Left renal cortex interstitium (tissue), 4 donors: ENCODE data around the gene PIWIL4. TPM values are rescaled to one million over a fixed set of nuclear protein-coding genes. Genes with fewer than 3 reads are reported as not detected.
"Not testable (repeated sequence)": the region's sequence is repeated elsewhere in the genome, so short reads cannot be mapped to it uniquely, and the experiment has no call there.

Experiments
- DNase-seq, 4 donors: peaks; one replicate each; pipeline ENCODE4 v3.0.0-alpha.2; 2013; ENCODE audit warnings: low read depth in 4 of 4, low spot score in 2 of 4, missing footprints in 1 of 4
- polyA plus RNA-seq, 4 donors: library from polyadenylated mRNA; unstranded; fragments of 120-200 nt; gene quantifications; one replicate each; pipeline ENCODE4 v1.2.1, GENCODE V29; 2013; ENCODE audit not compliant: insufficient read length in 4 of 4

The PIWIL4 gene
- polyA plus RNA-seq, 4 donors: 2.5 to 5.4 (median 4.5) TPM

DNA sequence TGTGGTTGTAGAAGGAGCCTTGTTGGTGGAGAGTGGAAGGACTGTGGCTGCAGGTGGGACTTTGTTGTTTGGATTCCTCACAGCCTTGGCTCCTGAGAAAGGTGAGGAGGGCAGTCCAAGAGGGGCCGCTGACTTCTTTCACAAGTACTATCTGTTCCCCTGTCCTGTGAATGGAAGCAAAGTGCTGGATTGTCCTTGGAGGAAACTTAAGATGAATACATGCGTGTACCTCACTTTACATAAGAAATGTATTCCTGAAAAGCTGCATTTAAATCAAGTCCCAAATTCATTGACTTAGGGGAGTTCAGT, 21.1 kb upstream of the PIWIL4 start:
- no peak for DNase-seq

DNA sequence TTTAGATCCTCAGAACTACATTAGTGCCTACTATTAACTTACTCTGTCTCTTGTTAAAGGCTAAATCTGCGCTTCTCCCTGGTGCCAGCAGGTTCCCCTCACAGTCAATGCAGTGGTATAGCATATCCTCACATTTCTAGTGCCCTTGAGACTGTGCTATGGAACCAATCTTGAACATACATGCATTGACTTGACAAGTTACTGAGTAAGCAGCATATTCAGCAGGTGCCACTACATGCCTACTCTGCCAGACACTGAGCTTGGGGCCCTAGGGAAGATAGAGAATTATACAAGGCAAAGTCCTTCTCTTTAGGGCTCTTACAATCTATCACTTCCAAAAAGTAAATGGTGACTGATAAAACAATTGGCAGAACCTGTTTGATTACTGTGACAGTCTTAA, 20.3 kb upstream of the PIWIL4 start:
- no peak for DNase-seq

DNA sequence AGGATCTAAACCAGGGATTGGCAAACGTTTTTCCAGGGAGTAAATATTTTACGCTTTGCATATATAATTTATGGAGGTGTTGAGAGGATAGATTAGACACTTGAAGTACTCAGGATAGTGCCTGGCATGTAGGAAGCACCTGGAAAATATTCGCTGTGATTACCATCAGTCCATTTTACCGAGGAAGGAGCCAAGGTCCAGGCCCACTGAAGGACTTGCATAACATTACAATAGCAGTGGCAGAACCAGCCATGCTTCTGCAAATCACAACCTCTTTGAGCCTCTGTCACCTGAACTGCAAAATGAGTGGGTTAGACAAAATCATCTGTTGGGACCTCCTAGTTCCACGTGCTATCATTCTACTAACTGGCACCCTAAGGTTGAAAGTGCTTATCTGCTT, 18.0 kb upstream of the PIWIL4 start:
- DNase-seq: no peak

DNA sequence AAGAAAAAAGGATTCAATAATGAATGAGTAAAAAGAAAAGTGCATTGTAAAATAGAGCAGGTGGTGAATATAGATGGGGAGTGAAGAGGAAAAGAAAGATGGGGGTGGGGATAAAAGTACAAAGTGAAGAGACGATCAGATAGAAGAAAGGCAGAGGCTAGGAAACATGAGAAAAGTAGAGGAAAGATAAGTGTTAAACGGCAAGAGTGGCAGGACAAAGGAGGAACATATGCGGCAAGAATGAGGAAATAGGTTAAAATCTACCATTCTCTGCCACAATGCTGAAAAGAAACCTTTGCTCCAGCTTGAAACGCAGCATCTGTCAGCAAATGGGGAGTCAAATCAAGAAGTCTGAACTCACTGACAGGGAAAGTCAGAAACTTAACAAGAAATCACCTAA, 16.7 kb upstream of the PIWIL4 start:
- DNase-seq: no peak

DNA sequence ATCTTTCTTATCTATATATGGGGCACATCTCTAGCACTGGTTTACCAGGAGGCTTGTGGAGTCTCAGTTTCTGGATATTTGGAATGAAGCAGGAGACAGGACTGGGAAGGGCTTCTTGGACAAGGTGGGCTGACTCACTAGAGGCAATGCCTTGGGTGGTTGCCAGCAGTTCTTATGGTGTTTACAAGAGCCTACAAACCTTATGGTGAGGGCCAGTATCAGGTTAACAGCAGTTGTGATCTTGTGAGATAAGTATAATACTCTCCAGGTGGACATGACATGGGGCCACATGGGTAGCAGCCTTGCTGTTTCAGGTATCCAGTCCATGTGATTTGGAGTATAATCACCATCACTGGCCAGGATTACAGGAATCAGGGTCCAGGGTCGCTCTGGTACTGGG, 13.2 kb upstream of the PIWIL4 start:
- DNase-seq: no peak

DNA sequence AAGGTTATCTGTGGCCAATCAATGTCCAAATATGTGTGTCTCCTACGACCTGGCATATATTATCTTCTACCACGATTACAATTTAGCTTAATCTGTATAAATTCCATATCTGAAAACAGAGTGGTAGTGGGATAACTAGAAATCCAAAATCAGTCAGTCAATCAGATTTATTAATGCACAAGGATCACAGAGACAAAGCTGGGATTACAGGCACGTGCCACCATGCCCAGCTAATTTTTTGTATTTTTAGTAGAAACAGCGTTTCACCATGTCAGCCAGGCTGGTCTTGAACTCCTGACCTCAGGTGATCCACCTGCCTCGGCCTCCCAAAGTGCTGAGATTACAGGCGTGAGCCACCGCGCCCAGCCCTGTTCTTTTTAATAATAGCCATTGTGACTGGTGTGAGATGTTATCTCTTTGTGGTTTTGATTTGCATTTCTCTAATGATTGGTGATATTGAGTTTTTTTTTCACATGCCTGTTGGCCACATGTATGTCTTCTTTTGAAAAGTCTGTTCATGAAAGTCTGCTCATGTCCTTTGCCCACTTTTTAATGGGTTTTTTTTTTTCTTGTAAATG, 11.3 kb upstream of the PIWIL4 start:
- DNase-seq: not testable (repeated sequence)

DNA sequence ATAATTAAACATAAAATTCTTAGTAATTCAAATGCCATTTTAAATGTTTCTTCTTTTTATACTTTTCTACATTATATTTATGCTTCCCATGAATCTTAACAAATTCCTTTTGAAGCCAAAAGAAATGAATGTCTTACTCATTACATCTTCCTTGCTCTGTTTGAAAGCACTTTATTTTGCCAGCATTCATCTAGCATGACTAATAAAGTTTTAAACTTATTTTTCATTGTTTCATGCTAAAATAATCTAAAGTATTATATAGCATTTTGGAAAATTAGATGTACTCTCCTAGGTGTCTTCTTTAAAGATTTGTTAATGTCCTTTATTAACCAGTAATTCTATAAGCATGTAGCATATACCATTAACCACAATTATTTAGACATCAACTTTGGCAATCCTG, 9.7 kb upstream of the PIWIL4 start:
- DNase-seq: no peak

DNA sequence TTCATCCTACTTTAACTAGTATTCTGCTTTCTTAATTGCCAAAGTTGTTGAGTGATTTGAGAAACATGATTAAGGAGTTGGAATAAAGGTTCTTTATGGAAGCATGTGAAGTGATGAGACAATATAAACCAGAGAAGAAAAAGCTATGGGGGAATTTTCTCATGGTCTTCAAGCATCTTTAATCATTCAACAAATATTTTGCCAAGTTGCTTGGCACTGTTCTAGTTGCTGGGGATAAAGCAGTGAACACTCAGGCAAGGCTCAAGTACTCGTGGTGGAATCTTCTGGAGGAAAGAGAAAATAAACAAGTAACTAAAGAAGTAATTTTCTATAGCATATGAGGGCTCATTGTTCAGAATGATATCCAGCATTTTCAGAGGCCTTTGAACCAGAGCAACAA, 9.2 kb upstream of the PIWIL4 start:
- no peak for DNase-seq

DNA sequence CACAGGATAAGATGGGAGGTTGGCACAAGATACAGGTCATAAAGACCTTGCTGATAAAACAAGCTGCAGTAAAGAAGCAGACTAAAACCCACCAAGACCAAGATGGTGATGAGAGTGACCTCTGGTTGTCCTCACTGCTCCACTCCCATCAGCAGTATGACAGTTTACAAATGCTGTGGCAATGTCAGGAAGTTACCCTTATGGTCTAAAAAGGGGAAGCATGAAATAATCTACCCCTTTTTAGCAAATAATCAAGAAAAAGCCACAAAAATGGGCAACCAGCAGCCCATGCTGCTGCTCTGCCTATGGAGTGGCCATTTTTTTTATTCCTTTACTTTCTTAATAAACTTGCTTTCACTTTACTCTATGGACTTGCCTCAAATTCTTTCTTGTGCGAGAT, 8.7 kb upstream of the PIWIL4 start:
- DNase-seq: no peak

DNA sequence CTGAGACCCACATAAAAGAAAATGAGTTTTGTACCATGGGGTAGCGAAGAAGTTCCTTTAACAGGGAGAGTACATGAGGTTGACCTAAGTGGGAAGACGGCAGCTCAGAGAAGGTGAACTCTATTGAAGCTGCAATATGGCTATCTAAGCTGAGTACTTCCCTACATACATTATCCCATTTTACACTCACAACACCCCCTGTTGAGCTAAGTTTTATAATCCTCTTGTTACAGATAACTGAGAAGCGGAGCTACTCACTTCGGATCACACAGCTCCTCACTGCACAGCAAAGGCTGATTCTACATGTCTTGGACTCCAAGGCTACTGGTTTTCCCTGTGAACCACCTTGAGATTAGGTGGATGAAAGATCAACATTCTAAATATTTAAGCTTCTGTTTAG, 8.2 kb upstream of the PIWIL4 start:
- DNase-seq: no peak

DNA sequence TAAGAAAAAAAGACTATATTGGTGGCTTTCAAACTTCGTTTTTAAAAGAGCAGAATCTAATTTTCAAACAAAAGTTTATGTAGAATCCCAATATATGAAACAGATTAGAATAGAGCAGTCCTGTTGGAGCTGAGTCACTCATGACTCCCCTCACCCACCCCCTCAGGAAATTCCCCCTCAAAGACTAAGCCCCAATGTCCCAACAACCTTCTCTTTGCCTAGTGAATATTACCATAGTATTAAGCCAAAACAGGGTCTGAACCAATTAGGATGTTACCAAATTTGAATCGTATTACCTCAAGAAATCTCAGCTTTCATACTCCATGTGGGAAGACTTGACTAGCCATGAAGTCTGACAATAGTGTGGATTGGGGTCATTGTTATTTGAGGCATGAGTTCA, 7.8 kb upstream of the PIWIL4 start:
- no peak for DNase-seq

DNA sequence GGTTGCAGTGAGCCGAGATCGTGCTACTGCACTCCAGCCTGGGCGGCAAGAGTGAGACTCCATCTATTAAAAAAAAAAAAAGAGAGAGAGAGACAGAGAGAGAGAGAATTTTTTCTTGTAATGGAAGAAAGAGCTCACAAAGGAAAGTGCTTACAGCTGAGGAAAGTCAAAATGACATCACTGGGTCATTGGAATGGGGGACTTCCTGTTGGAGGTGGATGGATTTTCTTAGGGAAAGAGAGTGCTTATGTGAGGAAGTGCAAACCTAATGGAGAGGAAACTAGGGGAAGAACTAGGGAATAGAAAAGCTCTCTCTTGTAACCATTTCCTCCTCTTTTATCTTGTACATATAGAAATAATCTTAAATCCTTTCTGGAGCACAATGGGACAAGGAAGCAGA, 6.3 kb upstream of the PIWIL4 start:
- DNase-seq: no peak

DNA sequence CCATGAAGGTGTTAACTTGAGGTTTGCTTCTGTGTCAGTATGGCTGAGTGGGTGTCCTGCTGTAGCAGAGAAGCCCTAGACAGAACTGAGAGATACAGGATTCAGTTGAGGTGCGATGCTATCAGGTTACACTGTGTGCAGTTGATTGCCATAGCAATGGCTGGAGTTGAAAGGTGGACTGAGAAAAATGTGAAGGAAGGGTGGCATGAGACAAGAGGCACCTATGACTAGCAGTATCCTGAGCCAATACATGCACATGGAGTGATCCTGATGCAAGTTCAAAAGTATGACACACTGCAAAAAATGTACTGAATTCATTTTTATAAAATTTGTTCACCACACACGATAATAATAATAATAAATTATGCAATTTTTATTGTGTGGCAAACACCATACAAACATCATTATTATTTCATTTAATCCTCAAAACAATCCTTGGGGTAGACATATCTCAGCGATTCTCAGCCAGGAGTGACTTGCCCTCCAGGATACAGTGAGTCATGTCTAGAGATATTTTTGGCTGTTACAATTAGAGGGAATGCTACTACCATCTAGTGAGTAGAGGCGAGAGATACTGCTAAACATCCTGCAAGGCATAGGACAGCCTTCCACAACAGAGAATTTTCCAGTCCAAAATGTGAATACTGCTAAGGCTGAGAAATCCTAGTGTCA, 3.9 kb upstream of the PIWIL4 start:
- DNase-seq: no peak

DNA sequence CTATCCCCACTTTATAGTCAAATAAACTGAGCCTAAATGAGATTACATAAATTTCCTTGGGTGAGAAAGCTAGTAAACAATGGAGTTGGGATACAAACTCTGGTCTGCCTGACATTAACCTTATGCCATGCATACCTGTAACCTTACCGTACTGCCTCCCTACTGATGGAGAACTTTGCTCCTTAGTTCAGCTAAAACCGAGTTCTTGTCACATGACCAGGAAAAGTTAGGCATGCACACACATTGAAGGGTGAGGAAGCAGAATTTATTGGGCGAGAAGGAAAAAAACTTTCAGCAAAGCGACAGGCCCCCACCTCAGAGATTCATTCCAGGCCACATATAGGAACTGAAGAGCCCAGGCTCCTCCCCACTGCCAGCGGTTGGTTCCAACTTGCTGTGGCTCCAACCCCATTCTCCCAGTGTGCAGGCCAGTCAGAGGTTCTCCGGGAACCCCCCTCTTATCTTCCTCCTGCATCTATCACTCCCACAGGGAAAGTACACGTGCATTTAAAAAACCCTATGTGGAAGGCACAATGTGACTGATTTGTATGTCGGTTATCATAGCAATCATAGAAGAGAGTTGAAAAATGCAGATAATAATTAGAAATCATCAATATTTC, 3.2 kb upstream of the PIWIL4 start:
- DNase-seq: no peak

DNA sequence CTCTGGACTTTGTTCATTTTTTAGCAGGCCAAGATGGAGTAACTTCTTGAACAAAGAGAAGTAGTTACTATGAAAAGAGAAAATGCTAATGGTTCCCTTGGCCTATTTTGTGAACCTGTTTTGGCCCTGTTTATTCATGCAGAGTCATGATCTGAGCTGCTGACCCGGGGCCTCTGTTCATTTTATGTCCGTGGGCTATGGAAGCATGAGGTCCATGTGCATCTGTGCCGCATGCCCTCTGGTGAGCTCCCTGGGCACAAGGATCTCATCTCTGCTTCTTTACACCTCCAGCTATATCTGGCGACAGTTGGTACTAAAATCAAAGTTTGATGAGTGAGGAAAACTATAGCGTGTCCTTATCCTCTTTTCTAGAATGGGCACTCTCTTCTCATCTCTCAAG, 1.0 kb downstream of the PIWIL4 start:
- DNase-seq: no peak

DNA sequence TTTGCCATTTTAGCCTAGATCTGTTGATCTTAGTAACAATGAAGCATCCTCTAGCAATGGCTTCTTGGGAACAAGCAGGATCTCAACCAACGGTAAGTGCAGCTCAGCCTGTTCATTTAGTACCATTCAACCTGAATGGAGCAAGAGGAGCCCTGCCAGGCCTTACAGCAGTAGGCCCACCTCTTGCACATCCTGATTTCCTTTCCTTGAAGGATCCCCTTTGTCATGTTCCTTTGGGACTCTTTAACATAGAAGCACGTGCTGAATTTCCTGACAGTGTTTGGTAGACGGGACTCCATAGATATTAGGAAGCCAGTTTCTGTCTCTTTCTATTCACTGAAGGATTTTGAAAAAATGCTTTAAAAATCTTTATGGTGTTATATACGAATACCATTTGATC, 1.5 kb downstream of the PIWIL4 start:
- DNase-seq: no peak

DNA sequence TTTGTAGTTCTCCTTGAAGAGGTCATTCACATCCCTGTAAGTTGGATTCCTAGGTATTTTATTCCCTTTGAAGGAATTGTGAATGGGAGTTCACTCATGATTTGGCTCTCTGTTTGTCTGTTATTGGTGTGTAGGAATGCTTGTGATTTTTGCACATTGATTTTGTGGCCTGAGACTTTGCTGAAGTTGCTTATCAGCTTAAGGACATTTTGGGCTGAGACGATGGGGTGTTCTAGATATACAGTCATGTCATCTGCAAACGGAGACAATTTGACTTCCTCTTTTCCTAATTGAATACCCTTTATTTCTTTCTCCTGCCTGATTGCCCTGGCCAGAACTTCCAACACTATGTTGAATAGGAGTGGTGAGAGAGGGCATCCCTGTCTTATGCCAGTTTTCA, 5.8 kb downstream of the PIWIL4 start:
- not testable (repeated sequence) for DNase-seq

DNA sequence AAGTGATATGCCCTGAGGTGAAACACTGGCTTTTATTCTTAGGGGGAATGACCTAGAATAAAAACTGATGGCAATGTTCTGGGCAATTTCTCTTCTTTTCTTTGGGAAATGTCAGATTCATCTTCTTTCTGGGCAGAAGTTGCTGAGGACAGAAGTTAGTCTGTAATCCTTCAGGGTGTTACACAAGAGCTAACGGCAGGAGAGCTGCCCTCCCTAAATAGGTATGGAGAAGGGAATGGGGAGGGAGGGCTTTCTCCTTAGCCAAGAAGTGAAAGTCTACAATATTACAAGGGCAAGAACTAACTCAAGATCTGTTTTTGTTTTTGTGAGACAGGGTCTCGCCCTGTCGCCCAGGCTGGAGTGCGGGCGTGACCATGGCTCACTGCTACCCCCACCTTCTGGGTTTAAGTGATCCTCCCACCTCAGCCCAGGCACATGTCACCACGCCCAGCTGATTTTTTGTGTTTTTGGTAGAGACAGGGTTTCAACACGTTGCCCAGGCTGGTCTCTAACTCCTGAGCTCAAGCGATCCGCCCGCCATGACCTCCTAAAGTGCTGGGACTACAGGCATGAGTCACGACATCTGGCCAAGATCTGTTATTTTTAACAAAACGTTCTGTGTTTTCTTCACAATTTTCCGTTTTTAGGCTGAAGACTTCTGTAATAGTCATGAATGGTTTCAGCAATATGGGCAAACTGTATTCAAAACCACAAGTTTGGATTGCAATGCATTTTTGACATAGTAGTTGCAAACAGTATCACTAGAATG, 7.2 kb downstream of the PIWIL4 start:
- no peak for DNase-seq

DNA sequence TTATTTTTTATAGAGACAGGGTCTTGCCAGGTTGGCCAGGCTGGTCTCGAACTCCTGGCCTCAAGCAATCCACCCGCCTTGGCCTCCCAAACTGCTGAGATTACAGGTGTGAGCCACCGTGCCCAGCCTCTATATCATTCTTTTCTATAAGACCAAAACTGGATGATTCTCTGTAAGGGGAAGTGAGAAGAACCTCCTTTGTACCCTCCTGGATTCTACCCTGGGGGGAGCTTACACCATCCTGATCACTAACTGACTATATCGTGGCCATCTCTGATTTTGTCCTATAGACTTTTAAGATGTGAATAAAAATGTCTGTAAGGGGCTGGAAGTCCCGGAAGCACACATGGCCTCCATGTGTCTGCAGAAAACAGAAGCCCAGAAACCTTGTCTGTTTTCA, 9.1 kb downstream of the PIWIL4 start:
- no peak for DNase-seq

DNA sequence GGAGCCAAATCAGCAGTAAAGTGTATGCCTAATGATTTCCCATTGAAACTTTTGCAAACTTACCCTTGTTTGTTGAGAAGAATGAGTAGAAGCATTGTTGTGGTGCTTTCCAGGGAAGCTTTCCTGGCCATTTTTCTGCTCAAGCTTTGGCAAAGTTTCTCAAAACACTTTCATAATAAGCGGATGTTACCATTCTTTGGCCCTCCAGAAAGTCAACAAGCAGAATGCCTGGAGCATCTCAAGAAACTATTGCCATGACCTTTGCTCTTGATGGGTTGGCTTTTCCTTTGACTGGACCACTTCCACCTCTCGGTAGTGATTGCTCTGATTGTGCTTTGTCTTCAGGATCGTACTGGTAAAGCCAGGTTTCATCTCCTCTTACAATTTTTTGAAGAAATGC, 10.7 kb downstream of the PIWIL4 start:
- DNase-seq: no peak

DNA sequence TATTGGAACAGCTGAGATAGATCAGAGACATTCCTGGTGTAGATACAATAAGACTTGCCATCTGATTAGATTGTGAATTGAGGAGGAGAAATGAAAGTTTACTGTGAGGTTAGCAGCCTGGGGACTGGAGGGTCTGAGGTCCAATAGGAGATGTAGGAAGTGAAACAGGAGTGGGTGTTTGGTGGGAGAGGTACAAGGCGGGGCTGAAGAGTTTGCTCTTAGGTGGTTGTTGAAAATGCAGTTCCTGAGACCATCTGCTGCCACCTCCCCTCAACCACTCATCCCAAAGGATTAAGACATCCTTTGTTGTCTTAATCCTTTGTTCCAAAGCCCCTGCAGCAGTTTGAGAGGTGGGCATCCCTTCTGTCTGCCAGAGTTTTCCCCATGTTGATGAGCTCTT, 14.8 kb downstream of the PIWIL4 start:
- no peak for DNase-seq
